ENCODE data around the gene SATB2. TPM values are rescaled to one million over a fixed set of nuclear protein-coding genes. Genes with fewer than 3 reads are reported as not detected.

SATB2 gene
- total and polyA plus RNA-seq, 12 donors, result 3.4 to 18.3 (median 10.1) TPM

GRCh38 chr2:199485732-199486335 lies 28.1 kb upstream of the SATB2 start:
- Histone ChIP-seq H3K36me3 (replicated peaks in 1 of 2) (no peaks in the 10 kb centered on the region), H3K27ac (no peak overlapping the region), H3K9me3 (replicated peaks in 1 of 3) (no peaks in the 10 kb centered on the region), H3K4me3 (no peak overlapping the region), H3K27me3 (peaks cover 10% of the 10 kb centered on the region), H3K4me1 (replicated peaks in 1 of 2) (no peaks in the 10 kb centered on the region)
- TF ChIP-seq POLR2A (IDR thresholded peaks at IDR 0.05), result no peak
- TF ChIP-seq, protein P1, sequence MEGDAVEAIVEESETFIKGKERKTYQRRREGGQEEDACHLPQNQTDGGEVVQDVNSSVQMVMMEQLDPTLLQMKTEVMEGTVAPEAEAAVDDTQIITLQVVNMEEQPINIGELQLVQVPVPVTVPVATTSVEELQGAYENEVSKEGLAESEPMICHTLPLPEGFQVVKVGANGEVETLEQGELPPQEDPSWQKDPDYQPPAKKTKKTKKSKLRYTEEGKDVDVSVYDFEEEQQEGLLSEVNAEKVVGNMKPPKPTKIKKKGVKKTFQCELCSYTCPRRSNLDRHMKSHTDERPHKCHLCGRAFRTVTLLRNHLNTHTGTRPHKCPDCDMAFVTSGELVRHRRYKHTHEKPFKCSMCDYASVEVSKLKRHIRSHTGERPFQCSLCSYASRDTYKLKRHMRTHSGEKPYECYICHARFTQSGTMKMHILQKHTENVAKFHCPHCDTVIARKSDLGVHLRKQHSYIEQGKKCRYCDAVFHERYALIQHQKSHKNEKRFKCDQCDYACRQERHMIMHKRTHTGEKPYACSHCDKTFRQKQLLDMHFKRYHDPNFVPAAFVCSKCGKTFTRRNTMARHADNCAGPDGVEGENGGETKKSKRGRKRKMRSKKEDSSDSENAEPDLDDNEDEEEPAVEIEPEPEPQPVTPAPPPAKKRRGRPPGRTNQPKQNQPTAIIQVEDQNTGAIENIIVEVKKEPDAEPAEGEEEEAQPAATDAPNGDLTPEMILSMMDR (IDR thresholded peaks at IDR 0.05), result peak; percentile 52 to 61 (median 58)
- intact Hi-C loops (cut with DNase I), result loop anchor here (10.0 kb wide), 3 partner anchors 831 to 1181 kb away; no protein-coding TSS in a partner anchor
- 16 to 18% (median 18%) methylated on average over 5 of the region's 5 CpGs for WGBS, 4 donors
- DNase-seq, result peak; percentile 67 to 82 (median 78)

DNA sequence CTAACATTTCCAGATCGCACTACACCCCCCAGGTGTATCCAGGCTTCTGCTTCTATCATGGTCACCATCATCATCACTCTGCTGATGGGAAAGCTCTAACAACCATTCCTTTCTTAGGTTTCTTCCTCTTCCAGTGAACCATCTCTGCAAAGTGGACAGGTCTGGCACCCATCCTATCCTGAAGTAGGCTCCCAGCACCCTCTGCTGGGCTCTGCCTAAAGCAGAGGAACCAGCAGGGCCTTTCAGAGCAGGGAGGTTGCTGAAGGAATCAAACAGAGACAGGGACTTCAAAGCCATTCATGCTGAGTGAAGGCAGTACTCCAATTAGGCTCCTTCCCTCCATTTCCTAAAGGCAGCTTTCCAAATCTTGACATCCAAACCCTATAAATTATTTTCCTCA lies 27.2 kb upstream of the SATB2 start:
- no peak for DNase-seq
- intact Hi-C loops (cut with DNase I), result loop anchor here (10.0 kb wide), 3 partner anchors 830 to 1180 kb away; no protein-coding TSS in a partner anchor
- no peaks in the 10 kb centered on the region for H3K9me3 ChIP-seq (replicated peaks in 1 of 3)
- TF ChIP-seq POLR2A (IDR thresholded peaks at IDR 0.05), result no peak
- TF ChIP-seq, protein P1 (IDR thresholded peaks at IDR 0.05), result no peak
- WGBS, 4 donors, result 87 to 97% (median 91%) methylated on average over 1 of the region's 1 CpG
- no peaks in the 10 kb centered on the region for H3K4me1 ChIP-seq (replicated peaks in 1 of 2)
- H3K36me3 ChIP-seq (replicated peaks in 1 of 2), result no peaks in the 10 kb centered on the region
- H3K27ac ChIP-seq, result no peak overlapping the region
- peaks cover 10% of the 10 kb centered on the region for H3K27me3 ChIP-seq
- H3K4me3 ChIP-seq, result no peak overlapping the region

- Histone ChIP-seq H3K36me3 (replicated peaks in 1 of 2) (no peaks in the 10 kb centered on the region), H3K4me3 (no peak overlapping the region), H3K27me3 (peaks cover 15% of the 10 kb centered on the region), H3K27ac (no peak overlapping the region), H3K4me1 (replicated peaks in 1 of 2) (no peaks in the 10 kb centered on the region), H3K9me3 (replicated peaks in 1 of 3) (no peaks in the 10 kb centered on the region)
- WGBS, 4 donors, result 62 to 81% (median 74%) methylated on average over 2 of the region's 2 CpGs
- intact Hi-C loops (cut with DNase I), result loop anchor here (10.0 kb wide), 3 partner anchors 826 to 1176 kb away; no protein-coding TSS in a partner anchor
- TF ChIP-seq, protein P1 (IDR thresholded peaks at IDR 0.05), result no peak
- no peak for TF ChIP-seq POLR2A (IDR thresholded peaks at IDR 0.05)
- no peak for DNase-seq
These were observed 23.2 kb upstream of the SATB2 start for GRCh38 chr2:199480966-199481365.

DNA sequence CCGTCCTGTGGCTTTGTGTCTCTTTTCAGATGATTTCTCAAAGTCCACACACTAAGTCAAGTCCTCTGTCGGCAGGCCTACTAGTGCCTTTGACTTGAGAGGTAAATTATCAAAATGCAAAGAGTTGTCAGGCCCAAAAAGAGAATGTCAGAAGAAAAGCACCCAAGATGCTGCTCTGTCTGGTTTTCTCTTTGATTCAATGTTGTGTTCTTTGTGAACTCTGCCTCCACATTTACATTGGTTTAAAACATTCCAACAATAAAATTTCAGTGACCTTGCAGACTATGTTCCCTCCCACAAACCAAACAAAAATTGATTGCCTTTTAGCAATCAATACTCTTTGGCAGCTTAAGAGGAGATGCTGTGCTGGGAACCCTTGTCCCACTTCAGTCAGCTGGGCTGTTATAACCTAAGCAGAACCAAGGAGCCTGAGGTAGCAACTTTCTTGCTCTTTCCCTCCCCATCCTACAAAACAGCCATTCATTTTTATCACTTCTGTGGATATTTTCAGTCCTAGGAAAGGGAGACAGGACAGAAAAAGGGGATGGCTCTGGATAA lies 19.6 kb upstream of the SATB2 start:
- H3K27ac ChIP-seq, result no peak overlapping the region
- no peaks in the 10 kb centered on the region for H3K36me3 ChIP-seq (replicated peaks in 1 of 2)
- TF ChIP-seq, protein P1 (IDR thresholded peaks at IDR 0.05), result no peak
- no peak for TF ChIP-seq POLR2A (IDR thresholded peaks at IDR 0.05)
- peaks cover 14% of the 10 kb centered on the region for H3K27me3 ChIP-seq
- H3K4me1 ChIP-seq (replicated peaks in 1 of 2), result no peaks in the 10 kb centered on the region
- H3K9me3 ChIP-seq (replicated peaks in 1 of 3), result no peaks in the 10 kb centered on the region
- no peak overlapping the region for H3K4me3 ChIP-seq
- intact Hi-C loops (cut with DNase I), result no loop called here
- no peak for DNase-seq
- WGBS, 4 donors, result 63 to 79% (median 74%) methylated on average over 2 of the region's 2 CpGs
